Natural killer cell (primary cell): ENCODE data around the gene SCARB1. TPM values are rescaled to one million over a fixed set of nuclear protein-coding genes. Genes with fewer than 3 reads are reported as not detected.

Experiments
- ATAC-seq, 3 donors: fragments of 150-1000 bp in 2 of 3; fragments of 200-7000 bp in 1 of 3; cut with Tn5 transposase; 1 replicate in 1 of 3; 2 replicates in 2 of 3; pipeline ENCODE4 v1.10.0; 2021; ENCODE audit warnings: mild to moderate bottlenecking in 2 of 3, moderate library complexity in 2 of 3
- DNase-seq, 2 donors: peaks; one replicate each; pipeline versions ENCODE4 v3.0.0 to v3.0.0-alpha.2; 2013 to 2021; ENCODE audit warnings: mixed read lengths in 1 of 2
- H3K27ac ChIP-seq: one replicate; pipeline ENCODE4 v1.5.1; 2013; ENCODE audit warnings: mild to moderate bottlenecking, low read length
- H3K27me3 ChIP-seq: one replicate; pipeline ENCODE4 v1.6.1; 2013; ENCODE audit warnings: low read length; ENCODE audit not compliant: control insufficient read depth, insufficient read depth
- H3K36me3 ChIP-seq: one replicate; pipeline ENCODE4 v1.6.1; 2013; ENCODE audit warnings: low read length; ENCODE audit not compliant: control insufficient read depth, insufficient read depth
- H3K4me1 ChIP-seq: one replicate; pipeline ENCODE4 v1.6.1; 2013; ENCODE audit warnings: low read length; ENCODE audit not compliant: control insufficient read depth, insufficient read depth
- H3K4me3 ChIP-seq: one replicate; pipeline ENCODE4 v1.5.1; 2013; ENCODE audit warnings: low read length
- H3K9me3 ChIP-seq: one replicate; pipeline ENCODE4 v1.6.1; 2013; ENCODE audit warnings: low read length; ENCODE audit not compliant: control insufficient read depth, insufficient read depth
- H3K27ac Mint-ChIP-seq, 2 donors: one replicate each; pipeline ENCODE4 v1.8.0; 2022; ENCODE audit warnings: mild to moderate bottlenecking in 2 of 2, mixed read lengths in 2 of 2, moderate library complexity in 1 of 2
- H3K27me3 Mint-ChIP-seq, 2 donors: one replicate each; pipeline ENCODE4 v1.8.0; 2022; ENCODE audit warnings: low read depth in 2 of 2, mixed read lengths in 2 of 2
- H3K36me3 Mint-ChIP-seq: one replicate; pipeline ENCODE4 v1.8.0; 2022; ENCODE audit warnings: mixed read lengths
- H3K4me1 Mint-ChIP-seq, 2 donors: one replicate each; pipeline ENCODE4 v1.8.0; 2022; ENCODE audit warnings: mixed read lengths in 2 of 2
- H3K4me3 Mint-ChIP-seq: one replicate; pipeline ENCODE4 v1.8.0; 2022; ENCODE audit warnings: mild to moderate bottlenecking, moderate library complexity, mixed read lengths
- H3K9me3 Mint-ChIP-seq, 2 donors: one replicate each; pipeline ENCODE4 v1.8.0; 2022; ENCODE audit warnings: mixed read lengths in 2 of 2
- WGBS: methylation state at CpG from one replicate; pipeline ENCODE4 v1.1.7; 2013; ENCODE audit warnings: missing lambda C conversion rate; ENCODE audit not compliant: insufficient coverage; 5-methylcytosine and 5-hydroxymethylcytosine counted together
- intact Hi-C: fragments of 100-400 bp; cut with micrococcal nuclease; formaldehyde crosslinking; loops from one replicate; pipeline ENCODE4 v1.14.2; 2022
- total RNA-seq, 4 donors: library from RNA; stranded (reverse); fragments of 120-200 nt in 1 of 4; gene quantifications; one replicate each; pipeline versions ENCODE4 v1.2.3 to v1.2.4, GENCODE V29; 2013 to 2022
- TF ChIP-seq, protein P1 (sequence below): fragments of 200-600 bp; IDR thresholded peaks from one replicate; pipeline ENCODE4 v1.8.0; 2022; ENCODE audit warnings: antibody characterized with exemption

Gene SCARB1
- total RNA-seq, 3 donors from 2014 or later (not counting 1 experiment from before 2014, with no cell fraction given), result 1.1 to 2.7 (median 1.3) TPM

GRCh38 chr12:124742678-124743077 lies 121.0 kb downstream of the SCARB1 start:
- Mint-ChIP-seq H3K27ac (no peak overlapping the region), H3K36me3 (peaks cover 6% of the 10 kb centered on the region), H3K9me3 (no peaks in the 10 kb centered on the region), H3K4me3 (no peak overlapping the region), H3K4me1 (peaks cover 12 to 13% of the 10 kb centered on the region in 2 donors), H3K27me3 (peaks cover 43 to 46% of the 10 kb centered on the region in 2 donors)
- H3K36me3 ChIP-seq, result no peaks in the 10 kb centered on the region
- no peaks in the 10 kb centered on the region for H3K9me3 ChIP-seq
- H3K27ac ChIP-seq, result no peak overlapping the region
- peaks cover 15% of the 10 kb centered on the region for H3K4me1 ChIP-seq
- WGBS, result 68% methylated on average over 12 of the region's 12 CpGs
- DNase-seq, result no peak
- no peak for ATAC-seq
- H3K4me3 ChIP-seq, result no peak overlapping the region
- H3K27me3 ChIP-seq, result peaks cover 5% of the 10 kb centered on the region
- TF ChIP-seq, protein P1, sequence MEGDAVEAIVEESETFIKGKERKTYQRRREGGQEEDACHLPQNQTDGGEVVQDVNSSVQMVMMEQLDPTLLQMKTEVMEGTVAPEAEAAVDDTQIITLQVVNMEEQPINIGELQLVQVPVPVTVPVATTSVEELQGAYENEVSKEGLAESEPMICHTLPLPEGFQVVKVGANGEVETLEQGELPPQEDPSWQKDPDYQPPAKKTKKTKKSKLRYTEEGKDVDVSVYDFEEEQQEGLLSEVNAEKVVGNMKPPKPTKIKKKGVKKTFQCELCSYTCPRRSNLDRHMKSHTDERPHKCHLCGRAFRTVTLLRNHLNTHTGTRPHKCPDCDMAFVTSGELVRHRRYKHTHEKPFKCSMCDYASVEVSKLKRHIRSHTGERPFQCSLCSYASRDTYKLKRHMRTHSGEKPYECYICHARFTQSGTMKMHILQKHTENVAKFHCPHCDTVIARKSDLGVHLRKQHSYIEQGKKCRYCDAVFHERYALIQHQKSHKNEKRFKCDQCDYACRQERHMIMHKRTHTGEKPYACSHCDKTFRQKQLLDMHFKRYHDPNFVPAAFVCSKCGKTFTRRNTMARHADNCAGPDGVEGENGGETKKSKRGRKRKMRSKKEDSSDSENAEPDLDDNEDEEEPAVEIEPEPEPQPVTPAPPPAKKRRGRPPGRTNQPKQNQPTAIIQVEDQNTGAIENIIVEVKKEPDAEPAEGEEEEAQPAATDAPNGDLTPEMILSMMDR, result no peak
- intact Hi-C loops, result no loop called here

DNA sequence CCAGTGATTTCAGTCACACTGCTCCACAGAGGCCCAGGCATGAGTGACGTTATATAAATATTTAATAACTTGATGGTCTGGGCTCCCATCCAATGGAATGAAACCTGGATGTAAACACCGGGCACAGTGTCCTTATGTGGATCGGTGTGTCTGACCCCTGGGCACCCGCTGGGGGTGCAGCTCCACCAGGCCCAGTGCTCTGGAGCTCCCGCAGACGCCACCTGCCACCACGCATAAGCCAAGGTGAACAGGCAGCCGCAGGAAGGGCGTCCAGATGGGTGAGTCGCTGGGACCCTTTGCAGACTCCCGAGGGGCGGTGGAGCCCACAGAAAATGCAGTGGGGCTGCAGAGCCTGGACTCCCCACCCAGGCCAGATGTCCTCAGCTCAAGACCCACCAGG lies 121.6 kb downstream of the SCARB1 start:
- Histone ChIP-seq H3K27me3 (peaks cover 5% of the 10 kb centered on the region), H3K27ac (no peak overlapping the region), H3K36me3 (no peaks in the 10 kb centered on the region), H3K4me1 (peaks cover 11% of the 10 kb centered on the region), H3K9me3 (no peaks in the 10 kb centered on the region), H3K4me3 (no peak overlapping the region)
- no peak for DNase-seq
- intact Hi-C loops, result no loop called here
- Mint-ChIP-seq H3K4me1 (peaks cover 12 to 13% of the 10 kb centered on the region in 2 donors), H3K36me3 (peaks cover 6% of the 10 kb centered on the region), H3K27ac (no peak overlapping the region), H3K4me3 (no peak overlapping the region), H3K27me3 (peaks cover 38 to 46% of the 10 kb centered on the region in 2 donors), H3K9me3 (no peaks in the 10 kb centered on the region)
- WGBS, result 91% methylated on average over 12 of the region's 12 CpGs
- TF ChIP-seq, protein P1, result no peak
- ATAC-seq, result no peak

- Histone ChIP-seq H3K4me1 (peaks cover 12% of the 10 kb centered on the region), H3K27ac (no peak overlapping the region)
Measured at GRCh38 chr12:124741211-124741610, 122.5 kb downstream of the SCARB1 start.

More at GRCh38 chr12:124741211-124741610, 122.5 kb downstream of the SCARB1 start:
- no peak overlapping the region for H3K4me3 Mint-ChIP-seq
- peaks cover 6% of the 10 kb centered on the region for H3K36me3 Mint-ChIP-seq
- DNase-seq, result no peak
- H3K4me1 Mint-ChIP-seq, result peaks cover 8 to 13% of the 10 kb centered on the region in 2 donors
- ATAC-seq, result no peak
- H3K4me3 ChIP-seq, result no peak overlapping the region
- no peaks in the 10 kb centered on the region for H3K9me3 Mint-ChIP-seq
- H3K9me3 ChIP-seq, result no peaks in the 10 kb centered on the region
- H3K27me3 Mint-ChIP-seq, result peaks cover 34 to 39% of the 10 kb centered on the region in 2 donors
- intact Hi-C loops, result no loop called here
- TF ChIP-seq, protein P1, result no peak
- peaks cover 4% of the 10 kb centered on the region for H3K27me3 ChIP-seq
- no peaks in the 10 kb centered on the region for H3K36me3 ChIP-seq
- H3K27ac Mint-ChIP-seq, result no peak overlapping the region
- whole genome bisulfite sequencing, result 90% methylated on average over 7 of the region's 7 CpGs
